Activated CD8-positive, alpha-beta T cell treated with anti-CD3 and anti-CD28 coated beads, Interleukin-2, amount 10 ng/mL, durations not matched to agents 7 days and 5 days (primary cell): ENCODE results near the gene MKLN1. TPM values are rescaled to one million over a fixed set of nuclear protein-coding genes. Genes with fewer than 3 reads are reported as not detected.
A peak's percentile ranks its signal among the peaks of the same experiment; 100 is the strongest.
"Not testable (repeated sequence)": the region's sequence is repeated elsewhere in the genome, so short reads cannot be mapped to it uniquely, and the experiment has no call there.

Experiments
- ATAC-seq: fragments of 150-1000 bp; cut with Tn5 transposase; one replicate; pipeline ENCODE4 v1.10.0; 2021; ENCODE audit warnings: moderate library complexity
- CTCF ChIA-PET: fragments of 350-600 bp; sonication (Branson Sonifier 250); formaldehyde crosslinking; loops from one replicate; lab custom pipeline; 2021; ENCODE audit warnings: antibody characterized with exemption; lab: Charles Lee
- POLR2A ChIA-PET: fragments of 350-600 bp; sonication (Branson Sonifier 250); formaldehyde crosslinking; loops from one replicate; lab custom pipeline; 2021; ENCODE audit warnings: antibody characterized with exemption; lab: Charles Lee
- DNase-seq: peaks from one replicate; pipeline ENCODE4 v3.0.0-alpha.2; 2020
- H3K27ac Mint-ChIP-seq: one replicate; pipeline ENCODE4 v1.8.0; 2021; ENCODE audit warnings: mild to moderate bottlenecking, mixed read lengths
- H3K27me3 Mint-ChIP-seq: one replicate; pipeline ENCODE4 v1.8.0; 2021; ENCODE audit warnings: low read depth, mixed read lengths
- H3K36me3 Mint-ChIP-seq: one replicate; pipeline ENCODE4 v1.8.0; 2021; ENCODE audit warnings: low read depth, mixed read lengths
- H3K4me1 Mint-ChIP-seq: one replicate; pipeline ENCODE4 v1.8.0; 2021; ENCODE audit warnings: low read depth, mixed read lengths
- H3K4me3 Mint-ChIP-seq: one replicate; pipeline ENCODE4 v1.8.0; 2021; ENCODE audit warnings: mild to moderate bottlenecking, mixed read lengths
- H3K9me3 Mint-ChIP-seq: one replicate; pipeline ENCODE4 v1.8.0; 2022; ENCODE audit warnings: mixed read lengths; ENCODE audit not compliant: insufficient read depth
- total RNA-seq, 2 experiments: library from RNA; stranded (reverse); gene quantifications; one replicate each; pipeline ENCODE4 v1.2.3, GENCODE V29; 2021

The MKLN1 gene
- total RNA-seq, 2 experiments from 2014 or later = 31.6 to 34.0 TPM

DNA sequence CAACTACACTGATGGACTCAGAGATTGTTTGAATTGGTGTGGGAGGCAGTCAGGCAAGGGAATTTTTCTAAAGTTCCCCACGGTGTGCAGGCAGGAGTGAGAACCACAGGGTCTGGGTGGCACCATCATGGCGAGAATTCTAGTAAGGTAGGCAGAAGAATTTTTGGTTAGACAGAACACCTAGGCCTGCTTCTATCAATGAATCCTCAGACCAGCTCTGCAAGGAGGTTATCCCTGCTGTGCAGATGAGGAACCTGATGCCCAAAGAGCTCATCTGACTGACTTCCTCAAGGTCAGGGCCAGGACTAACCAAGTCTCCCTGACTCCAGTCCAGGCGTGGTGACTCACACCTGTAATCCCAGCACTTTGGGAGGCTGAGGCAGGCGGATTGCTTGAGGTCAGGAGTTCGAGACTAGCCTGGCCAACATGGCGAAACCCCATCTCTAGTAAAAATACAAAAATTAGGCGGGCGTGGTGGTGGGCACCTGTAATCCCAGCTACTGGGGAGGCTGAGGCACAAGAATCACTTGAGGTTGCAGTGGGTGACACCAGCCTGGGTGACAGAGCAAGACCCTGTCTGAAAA is 177.5 kb downstream of the MKLN1 start:
- POLR2A ChIA-PET, ATAC-seq: not testable (repeated sequence)
- peaks cover 41% of the 10 kb centered on the region for H3K4me1 Mint-ChIP-seq

GRCh38 chr7:131505636-131506557 is 178.2 kb downstream of the MKLN1 start:
- CTCF ChIA-PET = interaction anchor here (1.5 kb wide), 1 partner anchor 13 kb away, joined by 4 read pairs; no protein-coding TSS in a partner anchor
- POLR2A ChIA-PET = no interaction called here
- ATAC-seq (no peak), DNase-seq (no peak)
- no peaks in the 10 kb centered on the region for H3K36me3 Mint-ChIP-seq
- peaks cover 7% of the 10 kb centered on the region for H3K27me3 Mint-ChIP-seq
- peaks cover 34% of the 10 kb centered on the region for H3K4me1 Mint-ChIP-seq
- H3K27ac Mint-ChIP-seq = no peak overlapping the region
- H3K4me3 Mint-ChIP-seq = no peak overlapping the region
- no peaks in the 10 kb centered on the region for H3K9me3 Mint-ChIP-seq

More for the DNA sequence above, 177.5 kb downstream of the MKLN1 start:
- CTCF ChIA-PET = interaction anchor here (1.2 to 1.8 kb wide), 3 partner anchors 9 to 396 kb away, joined by 3 to 7 read pairs (median 5); no protein-coding TSS in a partner anchor
- H3K4me3 Mint-ChIP-seq, DNase-seq, H3K27ac Mint-ChIP-seq, H3K36me3 Mint-ChIP-seq, H3K9me3 Mint-ChIP-seq, H3K27me3 Mint-ChIP-seq: not testable (repeated sequence)

DNA sequence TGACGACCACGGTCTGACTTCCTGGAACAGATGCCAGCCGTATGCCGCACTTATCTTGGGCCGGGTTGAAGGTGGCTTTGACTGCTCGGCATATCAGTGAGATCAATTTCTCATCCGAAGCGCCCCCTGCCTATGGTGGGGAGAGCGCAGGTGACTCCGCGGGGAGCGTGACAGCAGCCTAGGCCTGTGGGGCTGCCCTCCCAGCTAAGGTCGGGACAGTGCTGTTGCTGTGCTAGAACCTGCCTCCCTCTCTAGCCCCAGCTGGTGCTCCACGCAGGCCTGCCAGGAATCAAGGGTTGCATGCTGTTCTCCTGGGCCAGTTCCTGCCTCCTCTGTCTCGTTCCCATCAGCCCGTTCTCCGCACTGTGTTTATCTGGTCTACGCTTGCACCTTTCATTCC is 178.9 kb downstream of the MKLN1 start:
- Mint-ChIP-seq H3K36me3 (no peaks in the 10 kb centered on the region), H3K4me3 (no peak overlapping the region), H3K4me1 (peaks cover 28% of the 10 kb centered on the region), H3K9me3 (no peaks in the 10 kb centered on the region), H3K27me3 (peaks cover 7% of the 10 kb centered on the region), H3K27ac (no peak overlapping the region)
- ChIA-PET CTCF (interaction anchor here (1.1 to 2.7 kb wide), 5 partner anchors 14 to 437 kb away, joined by 3 to 11 read pairs (median 6); no protein-coding TSS in a partner anchor), POLR2A (no interaction called here)
- ATAC-seq = no peak
- no peak for DNase-seq

- H3K27ac Mint-ChIP-seq = no peak overlapping the region
- no peak overlapping the region for H3K4me3 Mint-ChIP-seq
- peak; percentile 87 for DNase-seq
- POLR2A ChIA-PET = no interaction called here
- H3K36me3 Mint-ChIP-seq = no peaks in the 10 kb centered on the region
- peaks cover 25% of the 10 kb centered on the region for H3K4me1 Mint-ChIP-seq
- H3K9me3 Mint-ChIP-seq = no peaks in the 10 kb centered on the region
- CTCF ChIA-PET = interaction anchor here (0.9 to 2.7 kb wide), 11 partner anchors 9 to 593 kb away, joined by 3 to 11 read pairs (median 4); no protein-coding TSS in a partner anchor
- H3K27me3 Mint-ChIP-seq = peaks cover 7% of the 10 kb centered on the region
- peak; percentile 82 for ATAC-seq
Measured at GRCh38 chr7:131507592-131508331, 180.1 kb downstream of the MKLN1 start.

- peaks cover 33% of the 10 kb centered on the region for H3K4me1 Mint-ChIP-seq
- ChIA-PET POLR2A (no interaction called here), CTCF (interaction anchor here (0.6 to 2.7 kb wide), 9 partner anchors 9 to 605 kb away, joined by 3 to 11 read pairs (median 4); no protein-coding TSS in a partner anchor)
- H3K36me3 Mint-ChIP-seq = no peaks in the 10 kb centered on the region
- H3K4me3 Mint-ChIP-seq = no peak overlapping the region
- H3K9me3 Mint-ChIP-seq = no peaks in the 10 kb centered on the region
- no peak for DNase-seq
- peaks cover 9% of the 10 kb centered on the region for H3K27me3 Mint-ChIP-seq
- no peak for ATAC-seq
- H3K27ac Mint-ChIP-seq = no peak overlapping the region
Measured at GRCh38 chr7:131508754-131509486, 181.2 kb downstream of the MKLN1 start.

DNA sequence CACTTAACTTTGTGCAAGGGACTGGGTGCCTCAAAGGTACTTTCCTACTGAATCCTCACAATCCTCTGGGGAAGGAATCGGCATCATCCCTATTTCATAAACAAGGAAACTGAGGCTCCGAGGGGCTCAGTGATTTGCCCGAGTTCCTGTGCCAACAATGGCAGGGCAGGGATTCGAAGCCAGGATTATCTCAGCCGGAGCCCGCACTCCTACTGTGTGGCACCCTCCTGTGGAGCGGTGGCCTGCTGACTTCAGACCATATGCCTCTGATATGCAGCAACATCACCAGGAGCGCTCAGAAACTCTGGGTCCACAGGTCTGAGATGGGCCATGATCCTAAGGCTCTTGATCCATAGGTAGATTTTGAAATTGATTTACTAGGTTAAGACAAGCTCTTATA is 182.1 kb downstream of the MKLN1 start:
- ChIA-PET POLR2A (no interaction called here), CTCF (interaction anchor here (0.6 kb wide), 1 partner anchor 40 kb away, joined by 3 read pairs; no protein-coding TSS in a partner anchor)
- H3K4me1 Mint-ChIP-seq = peaks cover 33% of the 10 kb centered on the region
- no peak for ATAC-seq
- H3K36me3 Mint-ChIP-seq = no peaks in the 10 kb centered on the region
- peaks cover 9% of the 10 kb centered on the region for H3K27me3 Mint-ChIP-seq
- H3K27ac Mint-ChIP-seq = no peak overlapping the region
- no peak overlapping the region for H3K4me3 Mint-ChIP-seq
- no peak for DNase-seq
- no peaks in the 10 kb centered on the region for H3K9me3 Mint-ChIP-seq

- ChIA-PET POLR2A (no interaction called here), CTCF (interaction anchor here (1.4 to 2.2 kb wide), 3 partner anchors 13 to 443 kb away, joined by 4 to 6 read pairs (median 4); no protein-coding TSS in a partner anchor)
- Mint-ChIP-seq H3K4me3 (no peak overlapping the region), H3K27me3 (peaks cover 12% of the 10 kb centered on the region), H3K4me1 (peaks cover 33% of the 10 kb centered on the region), H3K27ac (peak overlapping the region; percentile 43), H3K9me3 (no peaks in the 10 kb centered on the region), H3K36me3 (no peaks in the 10 kb centered on the region)
- DNase-seq (no peak), ATAC-seq (no peak)
Measured at GRCh38 chr7:131511071-131511470, 183.4 kb downstream of the MKLN1 start.

DNA sequence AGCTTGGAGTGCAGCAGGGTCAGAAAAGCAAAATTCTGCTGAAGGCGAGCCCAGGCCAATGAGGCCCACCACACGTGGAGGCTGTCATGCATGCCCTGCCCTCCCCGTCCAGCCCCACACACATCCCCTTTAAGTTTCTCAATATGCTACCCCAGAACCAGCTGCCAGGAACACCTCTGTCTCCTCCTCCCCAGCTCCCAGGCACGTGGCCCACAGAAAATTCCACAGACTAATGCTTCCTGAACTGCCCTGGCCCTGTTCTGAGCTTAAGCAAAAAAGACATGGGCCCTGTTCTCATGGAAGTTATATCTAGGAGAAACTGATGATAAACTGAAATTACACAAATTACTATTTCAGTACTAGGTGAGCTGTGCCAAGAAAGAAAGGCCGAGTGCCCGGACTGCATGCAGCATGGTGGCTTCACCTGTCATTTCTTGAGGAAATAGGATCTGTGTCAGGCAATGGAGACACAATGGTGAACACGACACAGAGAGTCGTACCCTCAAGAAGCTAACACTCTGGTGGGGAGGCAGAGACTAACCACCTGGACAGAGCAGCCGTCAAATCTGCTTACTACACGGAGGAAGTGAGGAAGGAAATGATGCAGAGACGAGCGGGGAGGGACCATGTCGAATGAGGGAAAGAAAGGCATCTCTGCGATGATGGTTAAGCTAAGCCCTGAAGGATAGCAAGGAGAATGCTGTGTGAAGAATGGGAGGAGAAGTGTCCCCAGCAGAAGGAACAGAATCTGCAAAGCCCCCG is 184.3 kb downstream of the MKLN1 start:
- Mint-ChIP-seq H3K9me3 (no peaks in the 10 kb centered on the region), H3K4me3 (no peak overlapping the region), H3K27me3 (peaks cover 12% of the 10 kb centered on the region), H3K36me3 (no peaks in the 10 kb centered on the region), H3K4me1 (peaks cover 33% of the 10 kb centered on the region), H3K27ac (no peak overlapping the region)
- ATAC-seq (no peak), DNase-seq (no peak)
- POLR2A ChIA-PET = interaction anchor here (0.6 kb wide), 1 partner anchor 11 kb away, joined by 4 read pairs; no protein-coding TSS in a partner anchor
- CTCF ChIA-PET = interaction anchor here (0.7 to 3.7 kb wide), 14 partner anchors 8 to 615 kb away, joined by 3 to 19 read pairs (median 4); no protein-coding TSS in a partner anchor

- peak; percentile 84 for DNase-seq
- peaks cover 23% of the 10 kb centered on the region for H3K4me1 Mint-ChIP-seq
- POLR2A ChIA-PET = interaction anchor here (0.6 kb wide), 1 partner anchor 276 kb away, joined by 3 read pairs; no protein-coding TSS in a partner anchor
- peak; percentile 97 for ATAC-seq
- H3K4me3 Mint-ChIP-seq = peak overlapping the region; percentile 19
- peak overlapping the region; percentile 40 for H3K27ac Mint-ChIP-seq
- H3K9me3 Mint-ChIP-seq = no peaks in the 10 kb centered on the region
- H3K27me3 Mint-ChIP-seq = peaks cover 9% of the 10 kb centered on the region
- no peaks in the 10 kb centered on the region for H3K36me3 Mint-ChIP-seq
- CTCF ChIA-PET = interaction anchor here (0.9 to 3.7 kb wide), 16 partner anchors 8 to 532 kb away, joined by 3 to 19 read pairs (median 4); no protein-coding TSS in a partner anchor
Measured at GRCh38 chr7:131513245-131514061, 185.8 kb downstream of the MKLN1 start.
